CD14-positive monocyte (primary cell): ENCODE results near the gene LRRK1. TPM values are rescaled to one million over a fixed set of nuclear protein-coding genes. Genes with fewer than 3 reads are reported as not detected.

ENCODE experiments used
- DNase-seq, 3 donors: peaks; one replicate each; pipeline ENCODE4 v3.0.0-alpha.2; 2011 to 2022
- H2AFZ ChIP-seq: 2 replicates; pipeline ENCODE4 v1.6.0; 2012; ENCODE audit warnings: mild to moderate bottlenecking, low read depth, low read length, inconsistent platforms; ENCODE audit not compliant: insufficient read depth, poor library complexity, severe bottlenecking
- H3K27ac ChIP-seq, 2 donors: 1 replicate in 1 of 2; 2 replicates in 1 of 2; pipeline ENCODE4 v1.5.1; 2012 to 2013; ENCODE audit warnings: low read length in 2 of 2, control low read depth in 1 of 2, inconsistent platforms in 1 of 2, low read depth in 1 of 2, mild to moderate bottlenecking in 1 of 2
- H3K27me3 ChIP-seq, 2 donors: one replicate each; pipeline versions ENCODE4 v1.6.0 to v1.6.1; 2011 to 2013; ENCODE audit warnings: low read length in 2 of 2; ENCODE audit not compliant: control insufficient read depth in 2 of 2, insufficient read depth in 2 of 2
- H3K36me3 ChIP-seq, 2 donors: replicated peaks in 1 of 2; 1 replicate in 1 of 2; 2 replicates in 1 of 2; pipeline versions ENCODE4 v1.5.1 to v1.6.1; 2012 to 2013; ENCODE audit warnings: low read length in 2 of 2, control low read depth in 1 of 2, inconsistent platforms in 1 of 2, mild to moderate bottlenecking in 1 of 2; ENCODE audit not compliant: insufficient read depth in 2 of 2, control insufficient read depth in 1 of 2
- H3K4me1 ChIP-seq, 2 donors: 1 replicate in 1 of 2; 2 replicates in 1 of 2; pipeline versions ENCODE4 v1.5.1 to v1.6.1; 2012 to 2013; ENCODE audit warnings: low read length in 2 of 2, control low read depth in 1 of 2, inconsistent platforms in 1 of 2, mild to moderate bottlenecking in 1 of 2, moderate library complexity in 1 of 2; ENCODE audit not compliant: insufficient read depth in 2 of 2, control insufficient read depth in 1 of 2
- H3K4me2 ChIP-seq: replicated peaks from 2 replicates; pipeline ENCODE3; 2012; ENCODE audit warnings: low read length, moderate library complexity, mild to moderate bottlenecking; ENCODE audit not compliant: poor library complexity, severe bottlenecking; ENCODE audit errors: extremely low read depth
- H3K4me3 ChIP-seq, 3 experiments: fragments of 200-600 bp in 1 of 3; sonication (generic) in 1 of 3; replicated peaks in 1 of 3; 1 replicate in 2 of 3; 2 replicates in 1 of 3; pipeline ENCODE4 v1.5.1; 2011 to 2013; ENCODE audit warnings: low read length in 3 of 3, mild to moderate bottlenecking in 3 of 3, control low read depth in 2 of 3, low read depth in 2 of 3, inconsistent platforms in 1 of 3, moderate library complexity in 1 of 3
- H3K79me2 ChIP-seq: 2 replicates; pipeline ENCODE4 v1.6.0; 2012; ENCODE audit warnings: mild to moderate bottlenecking, control low read depth, inconsistent platforms, low read length, moderate library complexity; ENCODE audit not compliant: insufficient read depth
- H3K9ac ChIP-seq: 2 replicates; pipeline ENCODE4 v1.6.0; 2017; ENCODE audit warnings: low read length, mild to moderate bottlenecking; ENCODE audit not compliant: insufficient read depth, poor library complexity, severe bottlenecking
- H3K9me3 ChIP-seq, 2 donors: replicated peaks in 1 of 2; 1 replicate in 1 of 2; 2 replicates in 1 of 2; pipeline versions ENCODE4 v1.5.1 to v1.6.1; 2012 to 2013; ENCODE audit warnings: low read length in 2 of 2, control low read depth in 1 of 2; ENCODE audit not compliant: control insufficient read depth in 1 of 2, insufficient read depth in 1 of 2
- H4K20me1 ChIP-seq: 2 replicates; pipeline ENCODE4 v1.6.0; 2012; ENCODE audit warnings: mild to moderate bottlenecking, low read length, control low read depth, moderate library complexity; ENCODE audit not compliant: insufficient read depth
- H3K27ac Mint-ChIP-seq, 7 donors: one replicate each; pipeline ENCODE4 v1.8.0; 2020; ENCODE audit warnings: mild to moderate bottlenecking in 7 of 7, mixed read lengths in 7 of 7, moderate library complexity in 6 of 7, inconsistent platforms in 2 of 7
- H3K27me3 Mint-ChIP-seq, 3 donors: one replicate each; pipeline ENCODE4 v1.8.0; 2021 to 2022; ENCODE audit warnings: low read depth in 3 of 3, mild to moderate bottlenecking in 3 of 3, mixed read lengths in 3 of 3, moderate library complexity in 3 of 3, inconsistent platforms in 1 of 3
- H3K36me3 Mint-ChIP-seq, 2 donors: one replicate each; pipeline ENCODE4 v1.8.0; 2020; ENCODE audit warnings: mixed read lengths in 2 of 2, inconsistent platforms in 1 of 2, mild to moderate bottlenecking in 1 of 2
- H3K4me1 Mint-ChIP-seq: one replicate; pipeline ENCODE4 v1.8.0; 2020; ENCODE audit warnings: mild to moderate bottlenecking, mixed read lengths
- H3K4me3 Mint-ChIP-seq, 2 donors: one replicate each; pipeline ENCODE4 v1.8.0; 2020; ENCODE audit warnings: mild to moderate bottlenecking in 2 of 2, mixed read lengths in 2 of 2, moderate library complexity in 1 of 2
- H3K9me3 Mint-ChIP-seq, 7 donors: one replicate each; pipeline ENCODE4 v1.8.0; 2020 to 2022; ENCODE audit warnings: mixed read lengths in 7 of 7, mild to moderate bottlenecking in 6 of 7, moderate library complexity in 6 of 7, inconsistent platforms in 2 of 7
- CTCF ChIP-seq: fragments of 200-600 bp; IDR thresholded peaks from one replicate; pipeline ENCODE4 v1.8.0; 2022; ENCODE audit warnings: antibody characterized with exemption, mild to moderate bottlenecking
- WGBS: methylation state at CpG from one replicate; pipeline ENCODE4 v1.1.5; 2013; ENCODE audit warnings: missing lambda C conversion rate; ENCODE audit not compliant: insufficient coverage; 5-methylcytosine and 5-hydroxymethylcytosine counted together
- intact Hi-C, 2 donors: fragments of 100-400 bp; cut with micrococcal nuclease; formaldehyde crosslinking; loops; one replicate each; pipeline versions ENCODE4 v1.15.0 to v1.15.1; 2023
- polyA plus RNA-seq, 3 donors: library from polyadenylated mRNA; depleted of rRNA in 1 of 3; unstranded in 2 of 3; stranded (reverse) in 1 of 3; fragments of 300-500 nt in 2 of 3; fragments of >200 nt in 1 of 3; fragmentation: Illumina TruSeq in 2 of 3; gene quantifications; 1 replicate in 2 of 3; 2 replicates in 1 of 3; pipeline ENCODE4 v1.2.3, GENCODE V29; 2012 to 2021

LRRK1 gene
- polyA plus RNA-seq, 3 donors, result 1.7 to 18.9 (median 5.4) TPM

GRCh38 chr15:100988857-100989256 lies 69.7 kb downstream of the LRRK1 start:
- Histone ChIP-seq H3K4me1 (no peaks in the 10 kb centered on the region), H3K79me2 (no peaks in the 10 kb centered on the region), H3K9me3 (no peaks in the 10 kb centered on the region), H2AFZ (no peak overlapping the region), H3K9ac (no peak overlapping the region), H3K4me3 (no peak overlapping the region), H3K27me3 (no peaks in the 10 kb centered on the region), H4K20me1 (peaks cover 4% of the 10 kb centered on the region), H3K36me3 (peaks cover 44 to 90% of the 10 kb centered on the region in 2 donors), H3K27ac (no peak overlapping the region), H3K4me2 (no peak overlapping the region)
- H3K4me1 Mint-ChIP-seq, result no peaks in the 10 kb centered on the region
- H3K27ac Mint-ChIP-seq, result peak overlapping the region in 2 of 7 donors; percentile 35 to 38
- no peak for TF ChIP-seq CTCF
- H3K27me3 Mint-ChIP-seq, result no peaks in the 10 kb centered on the region
- no peak overlapping the region for H3K4me3 Mint-ChIP-seq
- H3K36me3 Mint-ChIP-seq, result peaks cover 71 to 83% of the 10 kb centered on the region in 2 donors
- DNase-seq, result no peak
- peaks cover 0 to 6% (median 2%) of the 10 kb centered on the region in 7 donors for H3K9me3 Mint-ChIP-seq
- 56% methylated on average over 1 of the region's 3 CpGs for WGBS
- intact Hi-C loops, result no loop called here

GRCh38 chr15:100994597-100995446 lies 75.7 kb downstream of the LRRK1 start:
- Histone ChIP-seq H3K27me3 (no peaks in the 10 kb centered on the region), H3K4me2 (no peak overlapping the region), H4K20me1 (no peaks in the 10 kb centered on the region), H3K36me3 (peaks cover 30 to 77% of the 10 kb centered on the region in 2 donors), H3K4me1 (no peaks in the 10 kb centered on the region), H3K4me3 (no peak overlapping the region), H3K9me3 (no peaks in the 10 kb centered on the region), H3K27ac (no peak overlapping the region), H3K79me2 (no peaks in the 10 kb centered on the region), H3K9ac (no peak overlapping the region), H2AFZ (no peak overlapping the region)
- no peak for DNase-seq
- H3K27me3 Mint-ChIP-seq, result no peaks in the 10 kb centered on the region
- intact Hi-C loops, result no loop called here
- 82% methylated on average over 14 of the region's 17 CpGs for WGBS
- no peak overlapping the region for H3K4me3 Mint-ChIP-seq
- TF ChIP-seq CTCF, result no peak
- H3K4me1 Mint-ChIP-seq, result peaks cover 4% of the 10 kb centered on the region
- peaks cover 66 to 72% of the 10 kb centered on the region in 2 donors for H3K36me3 Mint-ChIP-seq
- H3K9me3 Mint-ChIP-seq, result no peaks in the 10 kb centered on the region
- H3K27ac Mint-ChIP-seq, result peak overlapping the region in 1 of 7 donors; percentile 8
